Measurements from ENCODE around the gene AFF3.
A peak's percentile ranks its signal among the peaks of the same experiment; 100 is the strongest.
"Not testable (repeated sequence)": the region's sequence is repeated elsewhere in the genome, so short reads cannot be mapped to it uniquely, and the experiment has no call there.

AFF3 gene

GRCh38 chr2:99762714-99763113, 379.7 kb downstream of the AFF3 start:
- H3K4me3 ChIP-seq (ENCODE audit: low read depth, low read length): no peak overlapping the region
- peaks cover 17% of the 10 kb centered on the region for H3K27me3 ChIP-seq (ENCODE audit: insufficient read depth, low read length)
- no peaks in the 10 kb centered on the region for H3K4me1 ChIP-seq (ENCODE audit: control insufficient read depth, insufficient read depth, low read length, unreplicated experiment)
- no peaks in the 10 kb centered on the region for H3K79me2 ChIP-seq (ENCODE audit: control insufficient read depth, insufficient read depth, low read length, unreplicated experiment)
- H2AFZ ChIP-seq (ENCODE audit: low read length, unreplicated experiment): no peak overlapping the region
- no peak overlapping the region for H3K27ac ChIP-seq (ENCODE audit: low read depth, low read length)
- no peaks in the 10 kb centered on the region for H3K36me3 ChIP-seq (ENCODE audit: insufficient read depth, low read length)

GRCh38 chr2:99757611-99758114, 384.7 kb downstream of the AFF3 start:
- Histone ChIP-seq H3K36me3 (ENCODE audit: insufficient read depth, low read length) (no peaks in the 10 kb centered on the region), H3K79me2 (ENCODE audit: control insufficient read depth, insufficient read depth, low read length, unreplicated experiment) (no peaks in the 10 kb centered on the region), H3K27ac (ENCODE audit: low read depth, low read length) (no peak overlapping the region), H3K4me3 (ENCODE audit: low read depth, low read length) (no peak overlapping the region), H3K27me3 (ENCODE audit: insufficient read depth, low read length) (no peaks in the 10 kb centered on the region), H3K4me1 (ENCODE audit: control insufficient read depth, insufficient read depth, low read length, unreplicated experiment) (peaks cover 16% of the 10 kb centered on the region), H2AFZ (ENCODE audit: low read length, unreplicated experiment) (no peak overlapping the region)

GRCh38 chr2:99756059-99756458, 386.3 kb downstream of the AFF3 start:
- Histone ChIP-seq H2AFZ (ENCODE audit: low read length, unreplicated experiment) (no peak overlapping the region), H3K27me3 (ENCODE audit: insufficient read depth, low read length) (no peaks in the 10 kb centered on the region), H3K27ac (ENCODE audit: low read depth, low read length) (no peak overlapping the region), H3K4me3 (ENCODE audit: low read depth, low read length) (no peak overlapping the region), H3K36me3 (ENCODE audit: insufficient read depth, low read length) (no peaks in the 10 kb centered on the region), H3K4me1 (ENCODE audit: control insufficient read depth, insufficient read depth, low read length, unreplicated experiment) (peaks cover 16% of the 10 kb centered on the region), H3K79me2 (ENCODE audit: control insufficient read depth, insufficient read depth, low read length, unreplicated experiment) (no peaks in the 10 kb centered on the region)

- Histone ChIP-seq H3K27ac (ENCODE audit: low read depth, low read length) (peak overlapping the region; percentile 38), H3K36me3 (ENCODE audit: insufficient read depth, low read length) (no peaks in the 10 kb centered on the region), H2AFZ (ENCODE audit: low read length, unreplicated experiment) (no peak overlapping the region), H3K4me3 (ENCODE audit: low read depth, low read length) (no peak overlapping the region), H3K79me2 (ENCODE audit: control insufficient read depth, insufficient read depth, low read length, unreplicated experiment) (no peaks in the 10 kb centered on the region), H3K4me1 (ENCODE audit: control insufficient read depth, insufficient read depth, low read length, unreplicated experiment) (peaks cover 16% of the 10 kb centered on the region), H3K27me3 (ENCODE audit: insufficient read depth, low read length) (no peaks in the 10 kb centered on the region)
Observed at GRCh38 chr2:99754210-99754609, 388.2 kb downstream of the AFF3 start.

- Histone ChIP-seq H3K27ac (ENCODE audit: low read depth, low read length) (no peak overlapping the region), H3K79me2 (ENCODE audit: control insufficient read depth, insufficient read depth, low read length, unreplicated experiment) (no peaks in the 10 kb centered on the region), H2AFZ (ENCODE audit: low read length, unreplicated experiment) (no peak overlapping the region), H3K36me3 (ENCODE audit: insufficient read depth, low read length) (no peaks in the 10 kb centered on the region), H3K27me3 (ENCODE audit: insufficient read depth, low read length) (no peaks in the 10 kb centered on the region), H3K4me1 (ENCODE audit: control insufficient read depth, insufficient read depth, low read length, unreplicated experiment) (peaks cover 16% of the 10 kb centered on the region), H3K4me3 (ENCODE audit: low read depth, low read length) (no peak overlapping the region)
Observed at GRCh38 chr2:99753505-99753904, 388.9 kb downstream of the AFF3 start.

GRCh38 chr2:99748344-99748743, 394.0 kb downstream of the AFF3 start:
- H3K4me3 ChIP-seq (ENCODE audit: low read depth, low read length): no peak overlapping the region
- H3K36me3 ChIP-seq (ENCODE audit: insufficient read depth, low read length): no peaks in the 10 kb centered on the region
- H3K4me1 ChIP-seq (ENCODE audit: control insufficient read depth, insufficient read depth, low read length, unreplicated experiment): no peaks in the 10 kb centered on the region
- H3K27ac ChIP-seq (ENCODE audit: low read depth, low read length): no peak overlapping the region
- no peaks in the 10 kb centered on the region for H3K79me2 ChIP-seq (ENCODE audit: control insufficient read depth, insufficient read depth, low read length, unreplicated experiment)
- no peak overlapping the region for H2AFZ ChIP-seq (ENCODE audit: low read length, unreplicated experiment)
- H3K27me3 ChIP-seq (ENCODE audit: insufficient read depth, low read length): no peaks in the 10 kb centered on the region

GRCh38 chr2:99747842-99748241, 394.5 kb downstream of the AFF3 start:
- Histone ChIP-seq H2AFZ (ENCODE audit: low read length, unreplicated experiment) (no peak overlapping the region), H3K27ac (ENCODE audit: low read depth, low read length) (no peak overlapping the region), H3K4me3 (ENCODE audit: low read depth, low read length) (no peak overlapping the region), H3K4me1 (ENCODE audit: control insufficient read depth, insufficient read depth, low read length, unreplicated experiment) (no peaks in the 10 kb centered on the region), H3K79me2 (ENCODE audit: control insufficient read depth, insufficient read depth, low read length, unreplicated experiment) (no peaks in the 10 kb centered on the region), H3K36me3 (ENCODE audit: insufficient read depth, low read length) (no peaks in the 10 kb centered on the region), H3K27me3 (ENCODE audit: insufficient read depth, low read length) (no peaks in the 10 kb centered on the region)

- Histone ChIP-seq H3K36me3 (ENCODE audit: insufficient read depth, low read length) (no peaks in the 10 kb centered on the region), H3K27me3 (ENCODE audit: insufficient read depth, low read length) (peaks cover 4% of the 10 kb centered on the region; the same call in 1 of the 2 replicates), H2AFZ (ENCODE audit: low read length, unreplicated experiment) (no peak overlapping the region)
Observed at GRCh38 chr2:99743146-99743545, 399.2 kb downstream of the AFF3 start.

GRCh38 chr2:99737537-99737936, 404.9 kb downstream of the AFF3 start:
- H3K4me3 ChIP-seq (ENCODE audit: low read depth, low read length): no peak overlapping the region
- H3K36me3 ChIP-seq (ENCODE audit: insufficient read depth, low read length): no peaks in the 10 kb centered on the region
- no peak overlapping the region for H2AFZ ChIP-seq (ENCODE audit: low read length, unreplicated experiment)
- no peak overlapping the region for H3K27ac ChIP-seq (ENCODE audit: low read depth, low read length)
- H3K4me1 ChIP-seq (ENCODE audit: control insufficient read depth, insufficient read depth, low read length, unreplicated experiment): no peaks in the 10 kb centered on the region
- H3K79me2 ChIP-seq (ENCODE audit: control insufficient read depth, insufficient read depth, low read length, unreplicated experiment): no peaks in the 10 kb centered on the region
- H3K27me3 ChIP-seq (ENCODE audit: insufficient read depth, low read length): peaks cover 2% of the 10 kb centered on the region; the same call in 1 of the 2 replicates

More at GRCh38 chr2:99743146-99743545, 399.2 kb downstream of the AFF3 start:
- Histone ChIP-seq H3K4me1 (ENCODE audit: control insufficient read depth, insufficient read depth, low read length, unreplicated experiment) (no peaks in the 10 kb centered on the region), H3K27ac (ENCODE audit: low read depth, low read length) (no peak overlapping the region), H3K79me2 (ENCODE audit: control insufficient read depth, insufficient read depth, low read length, unreplicated experiment) (no peaks in the 10 kb centered on the region), H3K4me3 (ENCODE audit: low read depth, low read length) (no peak overlapping the region)

GRCh38 chr2:99735753-99736152, 406.6 kb downstream of the AFF3 start:
- no peaks in the 10 kb centered on the region for H3K4me1 ChIP-seq (ENCODE audit: control insufficient read depth, insufficient read depth, low read length, unreplicated experiment)
- H2AFZ ChIP-seq (ENCODE audit: low read length, unreplicated experiment): no peak overlapping the region
- H3K27ac ChIP-seq (ENCODE audit: low read depth, low read length): no peak overlapping the region
- H3K36me3 ChIP-seq (ENCODE audit: insufficient read depth, low read length): no peaks in the 10 kb centered on the region
- H3K4me3 ChIP-seq (ENCODE audit: low read depth, low read length): no peak overlapping the region
- no peaks in the 10 kb centered on the region for H3K79me2 ChIP-seq (ENCODE audit: control insufficient read depth, insufficient read depth, low read length, unreplicated experiment)
- no peaks in the 10 kb centered on the region for H3K27me3 ChIP-seq (ENCODE audit: insufficient read depth, low read length)

- H3K4me3 ChIP-seq (ENCODE audit: low read depth, low read length); H3K79me2 ChIP-seq (ENCODE audit: control insufficient read depth, insufficient read depth, low read length, unreplicated experiment); H2AFZ ChIP-seq (ENCODE audit: low read length, unreplicated experiment); H3K27ac ChIP-seq (ENCODE audit: low read depth, low read length); H3K27me3 ChIP-seq (ENCODE audit: insufficient read depth, low read length); H3K36me3 ChIP-seq (ENCODE audit: insufficient read depth, low read length); H3K4me1 ChIP-seq (ENCODE audit: control insufficient read depth, insufficient read depth, low read length, unreplicated experiment): not testable (repeated sequence)
Observed at GRCh38 chr2:99735314-99735713, 407.1 kb downstream of the AFF3 start.

Measured in ACC112 (cell line).